K562 (cell line): ENCODE results near the gene CCDC13. TPM values are rescaled to one million over a fixed set of nuclear protein-coding genes. Genes with fewer than 3 reads are reported as not detected.

ENCODE experiments used
- ATAC-seq: fragments of 200-7000 bp; cut with Tn5 transposase; 3 replicates; pipeline ENCODE4 v1.9.1; 2020; ENCODE audit warnings: moderate library complexity
- BruUV-seq: library from RNA; stranded (reverse); fragments of 400-500 nt; replicated peaks from 2 replicates; lab custom pipeline; 2021; lab: Mats Ljungman, UMichigan
- CTCF ChIA-PET: fragments of 300-600 bp; formaldehyde crosslinking; extraction: SDS; loops from one replicate; lab custom pipeline; 2021; ENCODE audit warnings: low intra/inter-chr PET ratio; lab: Yijun Ruan, JAX
- POLR2A ChIA-PET: fragments of 300-600, 350-650 bp; sonication (Branson Sonifier 250); formaldehyde crosslinking; extraction: SDS; loops from one replicate; lab custom pipeline; 2021; ENCODE audit warnings: antibody characterized with exemption, inconsistent platforms; lab: Yijun Ruan, JAX
- DNase-seq, 4 experiments: peaks; one replicate each; pipeline versions ENCODE4 v3.0.0 to v3.0.0-alpha.2; 2011 to 2018; ENCODE audit warnings: low spot score in 3 of 4, mixed read lengths in 3 of 4; ENCODE audit errors: extremely low read depth in 1 of 4
- FAIRE-seq: peaks from 2 replicates; lab custom pipeline; 2011; peaks lifted over from hg19 to GRCh38; lab: Jason Lieb, UNC
- H2AFZ ChIP-seq: 2 replicates; pipeline ENCODE4 v1.6.0; 2011; ENCODE audit warnings: low read depth, low read length, control low read depth, inconsistent platforms
- H3K27ac ChIP-seq: fragments of 200-600 bp; 3 replicates; pipeline ENCODE4 v1.8.0; 2011; ENCODE audit warnings: low read depth, mild to moderate bottlenecking, control low read depth, inconsistent platforms, low read length, moderate library complexity, mixed read lengths; ENCODE audit errors: extremely low read depth
- H3K27me3 ChIP-seq, 2 experiments: fragments of 300-600 bp in 1 of 2; 2 replicates in 1 of 2; 3 replicates in 1 of 2; pipeline versions ENCODE4 v1.6.0 to v1.8.0; 2011; ENCODE audit warnings: inconsistent platforms in 2 of 2, low read length in 2 of 2, mild to moderate bottlenecking in 1 of 2, mixed read lengths in 1 of 2, moderate library complexity in 1 of 2; ENCODE audit not compliant: control insufficient read depth in 2 of 2, insufficient read depth in 2 of 2
- H3K36me3 ChIP-seq: fragments of 300-600 bp; 3 replicates; pipeline ENCODE4 v1.8.0; 2011; ENCODE audit warnings: mild to moderate bottlenecking, low read length, inconsistent platforms; ENCODE audit not compliant: control insufficient read depth, insufficient read depth
- H3K4me1 ChIP-seq, 2 experiments: fragments of 200-600 bp in 1 of 2; replicated peaks in 1 of 2; 2 replicates in 1 of 2; 3 replicates in 1 of 2; pipeline versions ENCODE4 v1.5.1 to v1.8.0; 2011; ENCODE audit warnings: inconsistent platforms in 2 of 2, low read length in 2 of 2, mild to moderate bottlenecking in 1 of 2, mixed read lengths in 1 of 2, moderate library complexity in 1 of 2; ENCODE audit not compliant: control insufficient read depth in 2 of 2, insufficient read depth in 2 of 2
- H3K4me2 ChIP-seq: 2 replicates; pipeline ENCODE4 v1.6.1; 2011; ENCODE audit warnings: low read length, control low read depth, inconsistent platforms, mixed read lengths; ENCODE audit not compliant: insufficient read depth
- H3K4me3 ChIP-seq: fragments of 200-600 bp; sonication (generic), shearing (Covaris generic); 2 replicates; pipeline ENCODE4 v1.5.1; 2016; ENCODE audit warnings: control low read depth, inconsistent platforms
- H3K79me2 ChIP-seq: fragments of 200-600 bp; 3 replicates; pipeline ENCODE4 v1.8.0; 2011; ENCODE audit warnings: low read length, inconsistent platforms; ENCODE audit not compliant: control insufficient read depth, insufficient read depth
- H3K9ac ChIP-seq, 2 experiments: 2 replicates each; pipeline versions ENCODE4 v1.6.0 to v1.6.1; 2011; ENCODE audit warnings: low read depth in 2 of 2, low read length in 2 of 2, control low read depth in 1 of 2, inconsistent platforms in 1 of 2, mild to moderate bottlenecking in 1 of 2, mixed read lengths in 1 of 2; ENCODE audit not compliant: insufficient read depth in 1 of 2
- H3K9me1 ChIP-seq: one replicate; pipeline ENCODE4 v1.6.0; 2011; ENCODE audit warnings: inconsistent platforms, mild to moderate bottlenecking, low read length, moderate library complexity; ENCODE audit not compliant: control insufficient read depth, insufficient read depth
- H3K9me3 ChIP-seq: replicated peaks from 2 replicates; pipeline ENCODE4 v1.5.1; 2011; ENCODE audit warnings: low read depth, low read length, inconsistent platforms; ENCODE audit not compliant: control insufficient read depth, insufficient read depth
- H4K20me1 ChIP-seq: replicated peaks from 2 replicates; pipeline ENCODE4 v1.6.1; 2011; ENCODE audit warnings: low read length, inconsistent platforms, mixed read lengths; ENCODE audit not compliant: control insufficient read depth, insufficient read depth
- MXI1 ChIP-seq: IDR thresholded peaks from 2 replicates; pipeline ENCODE4 v1.6.1; 2011; ENCODE audit warnings: low read depth, mild to moderate bottlenecking, improper control_type of control experiment, low read length
- NCOR1 ChIP-seq: fragments of 450-650 bp; IDR thresholded peaks from 2 replicates; pipeline ENCODE4 v1.6.1; 2016; ENCODE audit warnings: mild to moderate bottlenecking, moderate library complexity
- TAF7 ChIP-seq: fragments of 450-650 bp; IDR thresholded peaks from 2 replicates; pipeline ENCODE4 v1.6.1; 2016; ENCODE audit warnings: missing genetic modification characterization, missing compliant biosample characterization
- U2AF2 ChIP-seq: fragments of 200-400 bp; formaldehyde crosslinking; optimal IDR thresholded peaks from 2 replicates; pipeline ENCODE3; 2017; ENCODE audit warnings: low read depth, mild to moderate bottlenecking, low read length
- ZNF324 ChIP-seq: fragments of 250-450 bp; sonication (Bioruptor Pico); IDR thresholded peaks from 2 replicates; pipeline ENCODE4 v1.4.0; 2020; ENCODE audit warnings: mild to moderate bottlenecking
- ZZZ3 ChIP-seq: fragments of 450-650 bp; IDR thresholded peaks from 2 replicates; pipeline ENCODE4 v1.6.1; 2016; ENCODE audit warnings: antibody characterized with exemption, mild to moderate bottlenecking, moderate library complexity
- WGBS: fragments of 100-300 bp; shearing (Covaris generic); methylation state at CpG from one replicate; pipeline ENCODE4 v1.1.6; 2016; ENCODE audit warnings: low coverage, mixed read lengths; ENCODE audit not compliant: insufficient coverage; ENCODE audit errors: missing lambda C conversion rate; 5-methylcytosine and 5-hydroxymethylcytosine counted together
- in situ Hi-C: fragments of 300-500 bp; cut with MboI; formaldehyde crosslinking; loops from 4 replicates; pipeline ENCODE4 v1.15.0; 2018; ENCODE audit warnings: inconsistent platforms, mixed read lengths
- intact Hi-C: fragments of 100-400 bp; cut with micrococcal nuclease; formaldehyde crosslinking; loops from 2 replicates; pipeline ENCODE4 v1.14.2; 2022
- polyA plus RNA-seq, 8 experiments: library from polyadenylated mRNA; depleted of rRNA in 4 of 8; stranded (reverse) in 5 of 8; unstranded in 3 of 8; fragments of >200 nt; fragmentation: Nextera tagmentation in 2 of 8; fragmentation: Illumina TruSeq in 1 of 8; extraction: Ambion mirVana in 2 of 8; extraction: Trizol in 1 of 8; gene quantifications; 2 replicates each; pipeline versions ENCODE4 v1.2.1 to v1.2.3, GENCODE V29; 2011 to 2014; ENCODE audit warnings: inconsistent platforms in 1 of 8, missing spikeins in 1 of 8
- total RNA-seq, 7 experiments: library from RNA; depleted of rRNA in 6 of 7; stranded (reverse); fragments of >200 nt in 6 of 7; fragmentation: Illumina TruSeq in 2 of 7; extraction: Trizol in 2 of 7; gene quantifications; 2 replicates each; pipeline versions ENCODE4 v1.2.1 to v1.2.3, GENCODE V29; 2011 to 2021; ENCODE audit warnings: low replicate concordance in 1 of 7
- TF ChIP-seq, protein P1 (sequence below): fragments of 250-450 bp; sonication (Bioruptor Pico); IDR thresholded peaks from 2 replicates; pipeline ENCODE4 v1.4.0; 2020
- TF ChIP-seq, protein P2 (sequence below), 2 experiments: fragments of 450-650 bp; IDR thresholded peaks; 2 replicates each; pipeline ENCODE4 v1.6.1; 2016

CCDC13 gene
- total and polyA plus RNA-seq, 9 of the 15 experiments (the other 6 are each of a cell fraction or from before 2014, with no cell fraction given): 0.20 to 0.70 (median 0.48) TPM; not detected in 2

DNA sequence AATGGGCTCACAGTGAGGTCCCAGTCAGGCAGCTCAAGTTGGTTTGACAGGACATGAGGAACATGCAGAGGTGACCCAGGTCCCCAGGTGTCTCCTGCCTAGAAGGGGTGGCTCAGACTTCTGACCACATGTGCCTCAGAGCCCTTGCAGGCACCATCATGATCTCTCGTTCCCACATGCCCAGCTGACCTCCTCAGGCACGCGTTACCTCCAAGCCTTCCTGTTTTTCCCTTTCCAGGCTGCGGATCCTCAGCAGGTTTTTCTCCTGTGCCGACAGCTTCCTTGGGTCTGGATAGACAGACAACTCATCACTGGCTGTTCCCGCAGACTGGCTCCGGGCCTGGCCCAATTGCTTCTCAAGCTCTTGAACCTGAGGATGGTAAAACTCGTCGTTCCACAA is 30.4 kb downstream of the CCDC13 start:
- DNase-seq: no peak
- intact Hi-C loops: no loop called here
- H3K9ac ChIP-seq: no peak overlapping the region
- WGBS: 4% methylated on average over 9 of the region's 9 CpGs
- ChIA-PET POLR2A (interaction anchor here (0.6 to 1.3 kb wide), 4 partner anchors 12 to 241 kb away, joined by 3 read pairs; partner anchors contain the start of gene VIPR1), CTCF (no interaction called here)
- no peak overlapping the region for H3K27ac ChIP-seq
- no peaks in the 10 kb centered on the region for H3K9me3 ChIP-seq
- TF ChIP-seq, protein P1, sequence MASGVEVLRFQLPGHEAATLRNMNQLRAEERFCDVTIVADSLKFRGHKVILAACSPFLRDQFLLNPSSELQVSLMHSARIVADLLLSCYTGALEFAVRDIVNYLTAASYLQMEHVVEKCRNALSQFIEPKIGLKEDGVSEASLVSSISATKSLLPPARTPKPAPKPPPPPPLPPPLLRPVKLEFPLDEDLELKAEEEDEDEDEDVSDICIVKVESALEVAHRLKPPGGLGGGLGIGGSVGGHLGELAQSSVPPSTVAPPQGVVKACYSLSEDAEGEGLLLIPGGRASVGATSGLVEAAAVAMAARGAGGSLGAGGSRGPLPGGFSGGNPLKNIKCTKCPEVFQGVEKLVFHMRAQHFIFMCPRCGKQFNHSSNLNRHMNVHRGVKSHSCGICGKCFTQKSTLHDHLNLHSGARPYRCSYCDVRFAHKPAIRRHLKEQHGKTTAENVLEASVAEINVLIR (CRISPR knock-in tag): no peak
- no peak for TF ChIP-seq MXI1
- TF ChIP-seq NCOR1: no peak
- TF ChIP-seq, protein P2, sequence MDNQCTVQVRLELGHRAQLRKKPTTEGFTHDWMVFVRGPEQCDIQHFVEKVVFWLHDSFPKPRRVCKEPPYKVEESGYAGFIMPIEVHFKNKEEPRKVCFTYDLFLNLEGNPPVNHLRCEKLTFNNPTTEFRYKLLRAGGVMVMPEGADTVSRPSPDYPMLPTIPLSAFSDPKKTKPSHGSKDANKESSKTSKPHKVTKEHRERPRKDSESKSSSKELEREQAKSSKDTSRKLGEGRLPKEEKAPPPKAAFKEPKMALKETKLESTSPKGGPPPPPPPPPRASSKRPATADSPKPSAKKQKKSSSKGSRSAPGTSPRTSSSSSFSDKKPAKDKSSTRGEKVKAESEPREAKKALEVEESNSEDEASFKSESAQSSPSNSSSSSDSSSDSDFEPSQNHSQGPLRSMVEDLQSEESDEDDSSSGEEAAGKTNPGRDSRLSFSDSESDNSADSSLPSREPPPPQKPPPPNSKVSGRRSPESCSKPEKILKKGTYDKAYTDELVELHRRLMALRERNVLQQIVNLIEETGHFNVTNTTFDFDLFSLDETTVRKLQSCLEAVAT (IDR thresholded peaks at IDR 0.05): no peak
- TF ChIP-seq ZZZ3: no peak
- no peak for TF ChIP-seq ZNF324 (CRISPR knock-in tag)
- no peak for TF ChIP-seq U2AF2
- TF ChIP-seq TAF7 (tag): no peak
- TF ChIP-seq, all 486 proteins: peak for 0
- Histone ChIP-seq H3K9me1 (no peaks in the 10 kb centered on the region), H3K36me3 (no peaks in the 10 kb centered on the region), H3K4me2 (no peak overlapping the region), H2AFZ (no peak overlapping the region), H4K20me1 (peaks cover 2% of the 10 kb centered on the region; the same call in 1 of the 2 replicates), H3K4me3 (no peak overlapping the region), H3K4me1 (no peaks in the 10 kb centered on the region; a peak in 1 of 5 replicates), H3K79me2 (no peaks in the 10 kb centered on the region), H3K27me3 (peaks cover 6 to 27% of the 10 kb centered on the region in 2 experiments; a peak in 4 of 5 replicates)
- in situ Hi-C loops: loop anchor here (10.0 kb wide), 1 partner anchor 168 kb away; no protein-coding TSS in a partner anchor
- ATAC-seq: no peak
- no peak for FAIRE-seq
- BruUV-seq: no TSS peak
